T-helper 1 cell treated with Interleukin-12 subunit alpha and Interleukin-12 subunit beta and Interleukin-4 antibody, amounts not matched to agents 30 μg/mL and 1 μg/mL, for 36 hours (primary cell): ENCODE measurements around the gene JRKL.
"Not testable (repeated sequence)": the region's sequence is repeated elsewhere in the genome, so short reads cannot be mapped to it uniquely, and the experiment has no call there.

Experiments
- H3K27ac Mint-ChIP-seq: one replicate; pipeline ENCODE4 v1.8.0; 2021; ENCODE audit warnings: mild to moderate bottlenecking, mixed read lengths
- H3K27me3 Mint-ChIP-seq: one replicate; pipeline ENCODE4 v1.8.0; 2021; ENCODE audit warnings: low read depth, mixed read lengths
- H3K36me3 Mint-ChIP-seq: one replicate; pipeline ENCODE4 v1.8.0; 2021; ENCODE audit warnings: low read depth, mixed read lengths
- H3K4me1 Mint-ChIP-seq: one replicate; pipeline ENCODE4 v1.8.0; 2021; ENCODE audit warnings: low read depth, mixed read lengths
- H3K4me3 Mint-ChIP-seq: one replicate; pipeline ENCODE4 v1.8.0; 2021; ENCODE audit warnings: mild to moderate bottlenecking, moderate library complexity, mixed read lengths
- H3K9me3 Mint-ChIP-seq: one replicate; pipeline ENCODE4 v1.8.0; 2021; ENCODE audit warnings: mixed read lengths

The JRKL gene

DNA sequence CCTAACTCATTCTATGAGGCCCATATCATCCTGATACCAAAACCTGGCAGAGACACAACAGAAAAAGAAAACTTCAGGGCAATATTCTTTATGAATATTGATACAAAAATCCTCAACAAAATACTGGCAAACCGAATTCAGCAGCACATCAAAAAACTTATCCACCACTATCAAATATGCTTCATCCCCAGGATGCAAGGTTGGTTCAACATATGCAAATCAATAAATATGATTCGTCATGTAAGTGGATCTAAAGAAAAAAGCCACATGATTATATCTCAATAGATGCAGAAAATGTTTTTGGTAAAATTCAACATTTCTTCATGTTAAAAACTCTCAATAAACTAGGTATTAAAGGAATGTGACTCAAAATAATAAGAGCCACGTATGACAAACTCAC, 40.9 kb downstream of the JRKL start:
- H3K4me3 Mint-ChIP-seq = no peak overlapping the region
- peaks cover 4% of the 10 kb centered on the region for H3K4me1 Mint-ChIP-seq
- no peak overlapping the region for H3K27ac Mint-ChIP-seq
- H3K36me3 Mint-ChIP-seq = no peaks in the 10 kb centered on the region
- no peaks in the 10 kb centered on the region for H3K9me3 Mint-ChIP-seq
- peaks cover 43% of the 10 kb centered on the region for H3K27me3 Mint-ChIP-seq

DNA sequence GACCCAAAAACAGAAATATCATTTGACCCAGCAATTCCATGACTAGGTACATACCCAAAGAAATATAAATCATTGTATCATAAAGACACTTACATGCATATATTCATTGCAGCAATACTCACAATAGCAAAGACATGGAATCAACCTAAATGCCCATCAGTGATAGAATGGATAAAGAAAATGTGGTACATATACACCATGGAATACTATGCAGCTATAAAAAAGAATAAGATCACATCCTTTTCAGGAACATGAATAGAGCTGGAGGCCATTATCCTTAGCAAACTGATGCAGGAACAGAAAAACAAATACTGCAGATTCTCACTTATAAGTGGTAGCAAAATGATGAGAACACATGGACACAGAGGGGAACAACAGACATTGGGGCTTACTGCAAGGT, 42.8 kb downstream of the JRKL start:
- peaks cover 45% of the 10 kb centered on the region for H3K27me3 Mint-ChIP-seq
- H3K4me1 Mint-ChIP-seq, H3K4me3 Mint-ChIP-seq, H3K36me3 Mint-ChIP-seq, H3K27ac Mint-ChIP-seq, H3K9me3 Mint-ChIP-seq: not testable (repeated sequence)
